Suprapubic skin (tissue), 4 donors: ENCODE measurements around the gene C5orf63. TPM values are rescaled to one million over a fixed set of nuclear protein-coding genes. Genes with fewer than 3 reads are reported as not detected.

ENCODE experiments used
- DNase-seq, 2 donors: peaks; one replicate each; pipeline ENCODE4 v3.0.0-alpha.2; 2019; ENCODE audit warnings: low spot score in 2 of 2
- H3K27ac ChIP-seq: fragments of 200-600 bp; sonication (generic); one replicate; pipeline ENCODE4 v1.5.1; 2019
- H3K27me3 ChIP-seq: fragments of 200-600 bp; sonication (generic); one replicate; pipeline ENCODE4 v1.5.1; 2019
- H3K36me3 ChIP-seq: fragments of 200-600 bp; sonication (generic); one replicate; pipeline ENCODE4 v1.5.1; 2019
- H3K4me1 ChIP-seq: fragments of 200-600 bp; sonication (generic); one replicate; pipeline ENCODE4 v1.5.1; 2019
- H3K4me3 ChIP-seq: fragments of 200-600 bp; sonication (generic); one replicate; pipeline ENCODE4 v1.5.1; 2019; ENCODE audit warnings: mild to moderate bottlenecking
- H3K9me3 ChIP-seq: fragments of 200-600 bp; sonication (generic); one replicate; pipeline ENCODE4 v1.5.1; 2019
- EP300 ChIP-seq: sonication (generic); formaldehyde crosslinking; IDR thresholded peaks from one replicate; pipeline ENCODE4 v1.6.1; 2017; ENCODE audit warnings: antibody characterized with exemption
- POLR2A ChIP-seq, 2 donors: fragments of 450-650 bp; IDR thresholded peaks; one replicate each; pipeline ENCODE4 v1.6.1; 2017; ENCODE audit warnings: antibody characterized with exemption in 2 of 2, mild to moderate bottlenecking in 2 of 2, moderate library complexity in 2 of 2
- POLR2AphosphoS5 ChIP-seq, 3 donors: sonication (generic); formaldehyde crosslinking; IDR thresholded peaks; one replicate each; pipeline ENCODE4 v1.6.1; 2017; ENCODE audit warnings: antibody characterized with exemption in 3 of 3
- WGBS: methylation state at CpG from one replicate; pipeline ENCODE4 v1.1.5; 2018; 5-methylcytosine and 5-hydroxymethylcytosine counted together
- total RNA-seq, 4 donors: library from RNA; depleted of rRNA; stranded (reverse); fragments of >200 nt; gene quantifications; one replicate each; pipeline ENCODE4 v1.1.0, GENCODE V29; 2016
- TF ChIP-seq, protein P1 (sequence below), 2 donors: fragments of 200-600 bp in 1 of 2; fragments of 450-650 bp in 1 of 2; sonication (generic) in 1 of 2; IDR thresholded peaks; one replicate each; pipeline ENCODE4 v1.5.1; 2016 to 2019; ENCODE audit warnings: antibody characterized with exemption in 2 of 2, mild to moderate bottlenecking in 1 of 2, moderate library complexity in 1 of 2

C5orf63 gene
- total RNA-seq, 4 donors from 2014 or later, result 0.98 to 9.5 (median 2.0) TPM

DNA sequence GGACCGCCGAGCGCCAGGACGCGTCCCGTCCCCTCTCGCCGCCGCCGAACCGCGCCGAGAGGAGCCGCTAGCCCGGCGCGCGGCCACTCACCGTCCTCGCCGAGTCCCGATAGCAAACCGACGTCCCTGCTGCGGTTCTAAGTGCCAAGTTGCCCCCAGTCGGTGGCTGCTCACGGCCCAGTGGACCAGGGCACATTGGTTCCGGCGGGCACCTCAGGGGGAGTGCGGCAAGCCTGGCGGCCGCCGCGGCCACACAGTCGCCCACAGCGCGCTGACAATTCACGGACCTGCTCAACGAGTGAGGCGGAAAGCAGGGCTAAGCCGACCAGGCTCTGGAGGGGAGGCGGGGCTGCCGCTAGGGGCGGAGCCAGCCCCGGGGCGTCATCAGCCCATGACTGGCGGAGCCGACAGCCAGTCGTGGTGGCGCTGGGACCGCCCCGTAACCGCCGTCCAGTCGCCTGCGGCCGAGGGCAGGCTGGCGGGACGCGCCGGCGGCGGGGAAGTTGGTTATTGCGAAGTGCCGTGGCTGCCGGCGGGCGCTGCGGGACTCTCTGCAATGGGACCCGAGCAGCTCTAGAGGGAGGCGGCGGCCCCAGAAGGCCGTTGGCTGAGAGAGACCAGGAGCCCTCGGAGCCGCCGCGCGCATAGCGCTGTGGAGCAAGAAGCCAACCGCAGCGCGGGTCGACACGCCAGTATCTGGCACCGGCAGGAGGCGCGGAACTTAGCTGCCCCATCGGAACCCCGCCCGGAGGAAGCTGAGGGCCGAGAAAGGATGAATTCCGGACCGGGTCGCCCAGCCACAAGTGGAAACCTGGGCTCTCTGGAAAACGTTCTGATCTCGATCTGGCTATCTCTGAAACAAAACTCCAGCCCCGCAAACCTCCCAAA lies 42.8 kb downstream of the C5orf63 start, which contains the start of gene MARCHF3:
Gene MARCHF3, minus strand, starts transcription at position 300 of the 888 bp plus-strand sequence. CDS start 112,387 bp downstream, outside the sequence.
- Histone ChIP-seq H3K4me1 (peaks cover 26% of the 10 kb centered on the region), H3K36me3 (no peaks in the 10 kb centered on the region), H3K4me3 (peak within 1 kb of the TSS; percentile 84), H3K27me3 (peaks cover 4% of the 10 kb centered on the region), H3K9me3 (no peaks in the 10 kb centered on the region), H3K27ac (peak within 1 kb of the TSS; percentile 89)
- under 1% methylated on average over 53 of the region's 97 CpGs for whole genome bisulfite sequencing
- peak; percentile 52 to 93 for TF ChIP-seq POLR2A (IDR thresholded peaks at IDR 0.05)
- no peak for TF ChIP-seq EP300
- TF ChIP-seq, protein P1, sequence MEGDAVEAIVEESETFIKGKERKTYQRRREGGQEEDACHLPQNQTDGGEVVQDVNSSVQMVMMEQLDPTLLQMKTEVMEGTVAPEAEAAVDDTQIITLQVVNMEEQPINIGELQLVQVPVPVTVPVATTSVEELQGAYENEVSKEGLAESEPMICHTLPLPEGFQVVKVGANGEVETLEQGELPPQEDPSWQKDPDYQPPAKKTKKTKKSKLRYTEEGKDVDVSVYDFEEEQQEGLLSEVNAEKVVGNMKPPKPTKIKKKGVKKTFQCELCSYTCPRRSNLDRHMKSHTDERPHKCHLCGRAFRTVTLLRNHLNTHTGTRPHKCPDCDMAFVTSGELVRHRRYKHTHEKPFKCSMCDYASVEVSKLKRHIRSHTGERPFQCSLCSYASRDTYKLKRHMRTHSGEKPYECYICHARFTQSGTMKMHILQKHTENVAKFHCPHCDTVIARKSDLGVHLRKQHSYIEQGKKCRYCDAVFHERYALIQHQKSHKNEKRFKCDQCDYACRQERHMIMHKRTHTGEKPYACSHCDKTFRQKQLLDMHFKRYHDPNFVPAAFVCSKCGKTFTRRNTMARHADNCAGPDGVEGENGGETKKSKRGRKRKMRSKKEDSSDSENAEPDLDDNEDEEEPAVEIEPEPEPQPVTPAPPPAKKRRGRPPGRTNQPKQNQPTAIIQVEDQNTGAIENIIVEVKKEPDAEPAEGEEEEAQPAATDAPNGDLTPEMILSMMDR (IDR thresholded peaks at IDR 0.05), result peak in 1 of 2 donors; percentile 17
- peak in 2 of 3 donors; percentile 9 to 29 for TF ChIP-seq POLR2AphosphoS5 (IDR thresholded peaks at IDR 0.05)
- DNase-seq, result peak; percentile 95 to 96

- peak; percentile 73 to 83 for DNase-seq
- no peak for TF ChIP-seq POLR2AphosphoS5 (IDR thresholded peaks at IDR 0.05)
- no peak for TF ChIP-seq POLR2A (IDR thresholded peaks at IDR 0.05)
- TF ChIP-seq EP300, result no peak
- TF ChIP-seq, protein P1 (IDR thresholded peaks at IDR 0.05), result peak; percentile 30 to 57
- Histone ChIP-seq H3K27me3 (peaks cover 4% of the 10 kb centered on the region), H3K27ac (peak overlapping the region; percentile 89), H3K4me3 (peak overlapping the region; percentile 84), H3K4me1 (peaks cover 26% of the 10 kb centered on the region), H3K36me3 (no peaks in the 10 kb centered on the region), H3K9me3 (no peaks in the 10 kb centered on the region)
- WGBS, result 2% methylated on average over 18 of the region's 51 CpGs
These were observed 43.6 kb downstream of the C5orf63 start for GRCh38 chr5:127029581-127030258.

DNA sequence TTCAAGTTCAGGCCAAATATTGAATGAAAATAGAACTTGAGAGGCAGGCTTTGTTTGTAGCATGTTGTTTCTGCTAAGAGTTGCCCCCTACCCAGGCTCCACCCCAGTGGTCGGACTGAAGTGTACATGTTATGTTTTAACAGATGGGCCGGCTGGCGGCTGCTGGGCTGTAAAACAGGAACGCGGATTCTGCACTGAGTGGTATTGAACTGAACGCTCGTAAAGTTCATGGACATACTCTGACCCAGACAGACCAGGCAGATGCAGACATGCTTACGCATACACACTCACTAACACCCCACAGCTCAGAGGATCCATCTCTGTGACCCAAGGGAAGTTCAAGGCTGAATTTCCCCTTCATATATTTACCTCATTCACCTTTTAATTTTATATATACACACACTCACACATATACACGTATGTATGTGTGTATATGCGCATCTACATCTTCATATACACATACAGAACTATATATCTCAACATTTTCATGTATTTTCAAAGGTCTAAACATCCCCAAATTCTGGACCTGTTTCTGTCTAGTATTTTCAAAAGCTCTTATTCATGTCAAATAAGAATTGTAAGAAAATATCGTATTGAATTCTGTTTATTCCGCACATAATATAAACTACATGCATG lies 44.4 kb downstream of the C5orf63 start:
- peaks cover 4% of the 10 kb centered on the region for H3K27me3 ChIP-seq
- peak overlapping the region; percentile 84 for H3K4me3 ChIP-seq
- H3K27ac ChIP-seq, result no peak overlapping the region
- no peak for DNase-seq
- H3K4me1 ChIP-seq, result peaks cover 26% of the 10 kb centered on the region
- 56% methylated on average over 12 of the region's 12 CpGs for WGBS
- H3K36me3 ChIP-seq, result no peaks in the 10 kb centered on the region
- H3K9me3 ChIP-seq, result no peaks in the 10 kb centered on the region
- TF ChIP-seq POLR2A (IDR thresholded peaks at IDR 0.05) (no peak), EP300 (no peak), POLR2AphosphoS5 (IDR thresholded peaks at IDR 0.05) (no peak)
- TF ChIP-seq, protein P1 (IDR thresholded peaks at IDR 0.05), result no peak

DNA sequence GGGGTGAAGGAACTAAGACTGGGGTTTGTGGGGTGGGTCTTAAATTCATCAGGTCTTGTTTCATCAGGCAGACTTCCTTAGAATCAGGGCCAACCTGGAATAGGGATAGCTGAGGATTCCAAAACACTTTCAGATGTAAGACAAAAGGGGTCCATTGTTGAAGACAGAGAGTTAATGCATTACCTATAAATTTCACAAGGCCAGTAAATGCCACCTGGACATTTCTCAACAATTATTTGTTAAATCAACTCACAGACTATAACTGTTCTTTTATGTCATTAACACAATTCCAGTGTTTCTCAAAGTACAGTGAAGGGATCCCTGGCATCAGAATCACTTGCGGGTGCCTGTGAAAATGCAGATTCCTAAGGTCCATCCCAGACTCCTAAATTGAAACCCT lies 45.8 kb downstream of the C5orf63 start:
- peaks cover 4% of the 10 kb centered on the region for H3K27me3 ChIP-seq
- H3K27ac ChIP-seq, result no peak overlapping the region
- H3K9me3 ChIP-seq, result no peaks in the 10 kb centered on the region
- no peak for DNase-seq
- H3K4me3 ChIP-seq, result no peak overlapping the region
- peaks cover 26% of the 10 kb centered on the region for H3K4me1 ChIP-seq
- WGBS, result 94% methylated on average over 1 of the region's 1 CpG
- TF ChIP-seq POLR2AphosphoS5 (IDR thresholded peaks at IDR 0.05) (no peak), POLR2A (IDR thresholded peaks at IDR 0.05) (no peak), EP300 (no peak)
- TF ChIP-seq, protein P1 (IDR thresholded peaks at IDR 0.05), result no peak
- no peaks in the 10 kb centered on the region for H3K36me3 ChIP-seq
